ENCODE data around the gene MASP1. TPM values are rescaled to one million over a fixed set of nuclear protein-coding genes. Genes with fewer than 3 reads are reported as not detected.
"Not testable (repeated sequence)": the region's sequence is repeated elsewhere in the genome, so short reads cannot be mapped to it uniquely, and the experiment has no call there.

MASP1 gene
- polyA plus RNA-seq, 3 donors: 9.7 to 10.4 (median 9.9) TPM

DNA sequence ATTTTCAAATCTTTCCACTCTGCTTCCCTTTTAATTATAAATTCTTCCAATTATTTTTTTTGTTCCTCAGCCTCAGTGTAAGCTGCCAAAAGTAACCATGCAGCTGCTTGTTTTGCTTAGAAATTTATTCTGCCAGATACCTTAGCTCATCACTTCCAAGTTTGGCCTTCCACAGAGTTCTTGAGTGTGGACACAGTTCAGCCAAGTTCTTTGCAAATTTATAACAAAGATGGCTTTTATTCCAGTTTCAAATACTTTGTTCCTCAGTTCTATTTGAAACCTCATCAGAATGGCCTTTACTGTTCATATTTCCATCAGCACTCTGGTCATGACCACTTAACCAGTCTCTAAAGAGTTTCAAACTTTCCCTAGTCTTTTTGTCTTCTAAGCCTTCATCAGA, 83.9 kb downstream of the MASP1 start:
- DNase-seq (ENCODE audit: extremely low read depth in 1 of 11, low read depth in 9 of 11, low spot score in 4 of 11): no peak

DNA sequence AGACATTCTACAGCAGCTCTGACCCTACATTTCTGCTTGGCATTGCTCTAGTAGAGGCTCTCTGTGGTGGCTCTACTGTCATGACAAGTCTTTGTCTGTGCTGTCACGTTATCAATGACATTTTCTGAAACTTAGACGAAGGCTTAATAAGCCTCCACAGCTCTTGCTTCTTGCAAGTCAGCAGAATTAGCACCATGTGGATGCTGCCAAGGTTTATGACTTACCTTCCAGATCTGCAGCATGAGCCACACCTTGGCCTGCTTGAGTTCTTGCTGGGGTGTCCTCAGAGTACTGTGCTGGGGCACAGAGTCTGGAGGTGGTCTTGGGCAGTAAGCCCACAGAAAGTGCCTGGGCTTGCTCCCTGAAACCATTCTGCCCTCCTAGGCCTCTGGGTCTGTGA, 84.5 kb downstream of the MASP1 start:
- DNase-seq (ENCODE audit: extremely low read depth in 1 of 11, low read depth in 9 of 11, low spot score in 4 of 11): no peak

DNA sequence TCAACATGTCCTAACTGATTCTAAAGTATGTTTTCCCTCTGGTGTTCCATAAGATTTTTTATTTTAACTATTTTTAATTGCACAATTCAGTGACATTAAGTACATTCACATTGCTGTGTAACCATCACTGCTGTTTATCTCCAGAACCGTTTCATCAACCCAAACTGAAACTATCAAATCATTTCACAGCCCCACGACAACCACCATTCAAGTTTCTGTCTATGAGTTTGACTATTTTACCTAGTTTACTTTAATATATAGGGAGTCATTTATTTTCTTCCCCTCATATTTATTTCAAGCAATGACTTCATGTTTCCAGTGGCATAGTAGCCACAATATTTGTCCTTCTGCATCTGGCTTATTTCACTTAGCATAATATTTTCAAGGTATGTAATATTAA, 85.9 kb downstream of the MASP1 start:
- no peak for DNase-seq (ENCODE audit: extremely low read depth in 1 of 11, low read depth in 9 of 11, low spot score in 4 of 11)

DNA sequence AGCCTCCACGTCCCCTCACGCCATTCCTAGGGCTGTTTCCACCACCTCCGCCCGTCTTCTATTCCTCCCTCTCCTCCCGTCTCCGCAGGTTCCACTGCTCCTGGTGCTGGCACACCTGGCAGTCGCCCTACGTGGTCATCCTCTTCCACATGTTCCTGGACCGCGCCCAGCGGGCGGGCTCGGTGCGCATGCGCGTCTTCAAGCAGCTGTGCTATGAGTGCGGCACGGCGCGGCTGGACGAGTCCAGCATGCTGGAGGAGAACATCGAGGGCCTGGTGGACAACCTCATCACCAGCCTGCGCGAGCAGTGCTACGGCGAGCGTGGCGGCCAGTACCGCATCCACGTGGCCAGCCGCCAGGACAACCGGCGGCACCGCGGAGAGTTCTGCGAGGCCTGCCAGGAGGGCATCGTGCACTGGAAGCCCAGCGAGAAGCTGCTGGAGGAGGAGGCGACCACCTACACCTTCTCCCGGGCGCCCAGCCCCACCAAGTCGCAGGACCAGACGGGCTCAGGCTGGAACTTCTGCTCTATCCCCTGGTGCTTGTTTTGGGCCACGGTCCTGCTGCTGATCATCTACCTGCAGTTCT, 92.0 kb downstream of the MASP1 start:
- not testable (repeated sequence) for DNase-seq (ENCODE audit: extremely low read depth in 1 of 11, low read depth in 9 of 11, low spot score in 4 of 11)

DNA sequence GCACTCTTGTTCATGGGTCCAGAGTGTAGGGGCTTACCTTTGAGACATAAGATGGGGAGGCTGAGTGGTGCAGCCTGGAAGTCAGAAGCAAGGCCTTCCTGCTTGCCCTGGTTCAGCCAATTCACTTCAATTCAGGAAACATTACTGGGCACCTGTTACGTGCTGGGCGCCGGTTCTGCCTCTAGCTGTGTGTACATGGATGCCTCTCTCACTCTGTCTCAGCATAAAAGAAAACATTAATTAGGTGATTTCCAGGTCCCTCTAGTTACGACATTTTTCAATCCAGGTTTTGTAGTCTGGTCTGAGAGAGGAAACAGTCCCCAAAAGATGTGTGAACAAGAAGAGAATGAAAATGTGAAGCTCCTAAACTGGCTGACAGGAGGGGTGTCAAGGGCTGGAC, 93.0 kb downstream of the MASP1 start:
- no peak for DNase-seq (ENCODE audit: extremely low read depth in 1 of 11, low read depth in 9 of 11, low spot score in 4 of 11)

DNA sequence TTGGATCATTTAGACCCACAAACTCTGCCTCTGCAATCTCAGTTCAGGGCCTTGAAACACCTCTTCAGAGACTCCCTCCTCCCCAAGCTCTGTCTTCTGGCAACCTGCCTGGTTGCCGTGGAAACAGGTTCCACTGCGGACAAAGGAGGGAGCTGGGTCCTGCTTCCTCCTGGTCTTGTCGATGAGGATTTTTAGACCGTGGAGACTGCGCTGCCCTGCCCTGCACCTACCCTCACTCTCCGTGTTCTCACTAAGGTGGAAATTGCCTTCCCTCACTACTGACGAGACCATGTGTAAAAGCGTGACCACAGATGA, 94.2 kb downstream of the MASP1 start, which contains the start of gene RTP1:
Gene RTP1, plus strand, starts transcription at position 152 of the 315 bp plus-strand sequence. Its CDS starts 30 bp downstream, at position 182.
- peak in 1 of 11 donors; percentile 9 for DNase-seq (ENCODE audit: extremely low read depth in 1 of 11, low read depth in 9 of 11, low spot score in 4 of 11)

DNA sequence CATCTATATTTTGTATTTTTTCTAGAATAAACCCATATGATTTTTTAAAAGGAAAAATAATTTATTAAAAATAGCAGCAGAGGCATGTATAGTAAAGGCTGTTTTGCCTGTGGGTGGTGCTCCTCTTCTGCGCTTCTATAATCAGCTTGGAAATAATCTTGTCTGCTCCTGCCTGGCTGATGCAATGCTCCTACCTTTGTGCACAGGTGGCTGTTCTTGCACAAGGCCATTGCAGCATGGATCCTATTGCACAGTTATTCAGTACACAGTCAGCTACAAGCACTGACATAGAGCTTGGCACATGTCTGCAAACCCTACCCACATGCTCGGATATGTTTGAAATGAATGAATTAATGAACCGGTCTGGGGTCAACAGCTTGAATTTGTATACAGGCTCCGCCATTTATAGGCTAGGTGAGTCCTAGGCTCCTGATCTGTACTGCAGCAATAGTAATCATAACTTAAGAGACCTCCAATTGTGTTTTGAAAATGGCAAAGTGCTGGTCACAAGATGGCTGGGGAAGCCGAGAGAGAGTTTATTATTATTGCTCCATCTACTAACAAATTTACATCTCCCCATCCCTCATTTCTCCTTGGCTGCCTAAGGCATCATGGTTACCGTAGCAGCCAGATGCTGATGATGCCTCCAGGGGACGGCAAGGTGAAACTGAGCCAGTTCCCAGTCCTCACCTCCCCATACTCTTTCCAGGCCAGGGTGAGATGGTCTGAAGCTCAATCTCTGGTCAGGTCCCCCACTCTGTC, 94.8 kb downstream of the MASP1 start:
- DNase-seq (ENCODE audit: extremely low read depth in 1 of 11, low read depth in 9 of 11, low spot score in 4 of 11): no peak

DNA sequence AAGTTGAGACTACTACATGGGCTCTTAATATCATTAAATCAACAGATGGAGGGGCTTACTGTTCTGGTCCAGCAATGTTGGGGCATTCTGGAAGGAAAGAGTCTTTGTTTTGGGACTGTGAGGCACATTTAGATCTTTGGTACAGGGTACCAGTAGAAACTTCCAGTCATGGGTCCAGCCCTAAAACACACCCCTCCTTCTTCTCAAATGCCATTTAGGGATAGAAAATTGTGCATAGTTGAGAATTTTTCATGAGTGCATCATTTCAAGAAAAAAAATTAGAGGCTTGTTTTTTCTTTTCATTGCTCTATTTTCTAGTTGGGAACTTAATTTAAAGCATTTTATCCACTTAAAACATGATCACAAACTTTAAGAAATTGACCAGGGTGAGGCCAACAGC, 98.4 kb downstream of the MASP1 start:
- DNase-seq (ENCODE audit: extremely low read depth in 1 of 11, low read depth in 9 of 11, low spot score in 4 of 11): no peak

DNA sequence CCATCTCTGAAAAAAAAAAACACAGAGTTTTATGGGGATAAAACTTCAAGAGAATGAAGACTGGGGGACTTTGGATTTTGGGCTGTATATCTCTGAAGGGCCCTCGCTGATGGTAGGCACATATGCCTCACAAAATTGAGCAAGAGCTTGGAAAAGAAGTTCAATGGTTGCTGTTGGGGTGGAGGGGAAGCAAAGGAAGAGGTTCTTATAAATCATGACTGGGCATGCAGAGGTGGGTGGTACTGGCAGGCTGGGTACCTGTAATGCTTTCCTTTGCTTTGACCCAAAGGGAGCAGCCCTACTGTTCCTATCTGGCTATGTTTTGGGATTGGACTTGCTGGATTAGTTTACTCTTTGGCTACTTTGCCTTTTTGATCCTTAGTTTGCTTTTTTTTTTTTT, 100.3 kb downstream of the MASP1 start:
- DNase-seq (ENCODE audit: extremely low read depth in 1 of 11, low read depth in 9 of 11, low spot score in 4 of 11): no peak

DNA sequence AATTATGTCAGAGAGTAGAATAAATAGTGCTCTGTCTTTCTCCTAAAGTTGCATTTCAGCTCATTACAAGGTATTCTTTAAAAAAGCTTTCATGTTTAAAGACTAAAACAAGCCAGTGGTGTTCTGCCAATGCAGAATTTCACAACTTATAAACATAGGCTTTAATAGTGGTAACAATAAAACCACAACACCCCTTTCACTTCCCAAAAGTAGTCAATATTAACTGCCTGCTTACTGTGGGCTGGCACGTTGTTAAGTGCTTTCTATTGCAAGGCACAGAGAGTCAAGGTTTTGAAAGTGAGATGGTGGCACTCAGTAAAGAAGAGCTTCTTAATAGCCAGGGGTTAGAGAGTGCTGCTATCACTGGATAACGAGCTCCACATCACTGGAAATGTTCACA, 102.6 kb downstream of the MASP1 start:
- no peak for DNase-seq (ENCODE audit: extremely low read depth in 1 of 11, low read depth in 9 of 11, low spot score in 4 of 11)

DNA sequence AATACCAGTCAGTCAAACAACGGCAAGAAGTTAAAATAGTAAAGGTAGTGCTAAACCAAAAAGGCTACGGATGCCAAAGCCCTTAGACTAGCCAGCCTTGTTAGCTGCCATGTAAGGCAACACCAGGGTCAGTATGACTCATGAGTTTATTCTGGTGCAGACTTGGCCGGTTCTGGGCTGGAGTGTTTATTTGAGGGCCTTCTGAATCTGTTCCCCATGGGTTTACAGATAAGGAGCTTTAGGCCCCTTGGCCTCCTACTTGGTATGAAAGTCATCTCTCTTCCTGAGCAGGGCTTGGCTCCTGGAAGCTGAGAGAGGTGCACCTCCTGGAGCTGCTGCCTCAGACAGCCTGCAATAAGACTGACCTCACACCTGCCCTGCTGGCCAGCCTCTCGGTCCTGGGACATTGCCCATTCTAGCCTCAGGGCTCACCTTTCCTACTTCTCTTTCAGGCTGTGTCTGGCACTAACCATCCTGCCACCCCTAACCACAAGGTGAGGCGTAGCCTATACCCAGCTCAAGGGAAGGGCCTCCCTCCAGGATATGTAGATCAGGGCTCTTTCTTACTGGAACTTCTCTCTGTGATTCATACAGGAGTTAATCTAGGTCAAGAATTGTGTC, 104.6 kb downstream of the MASP1 start:
- no peak for DNase-seq (ENCODE audit: extremely low read depth in 1 of 11, low read depth in 9 of 11, low spot score in 4 of 11)

DNA sequence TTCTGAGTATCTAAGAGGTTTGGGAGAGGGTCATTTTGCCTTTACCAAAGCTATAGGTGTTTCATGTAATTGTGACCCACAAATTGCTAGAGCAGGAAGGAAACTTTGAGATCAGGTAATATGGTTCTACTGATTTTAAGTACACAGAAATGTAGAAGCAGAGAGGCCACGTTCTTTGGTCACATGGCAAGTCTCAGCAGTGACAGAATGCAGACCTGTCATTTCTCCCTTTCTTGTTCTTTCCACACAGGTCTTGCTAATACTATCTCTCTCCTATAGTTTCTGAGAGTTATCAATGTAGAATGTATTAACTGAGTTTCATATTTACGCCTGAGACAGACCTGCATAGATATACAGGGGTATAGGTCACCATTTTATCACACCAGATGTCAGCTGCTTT, 105.2 kb downstream of the MASP1 start:
- DNase-seq (ENCODE audit: extremely low read depth in 1 of 11, low read depth in 9 of 11, low spot score in 4 of 11): no peak

DNA sequence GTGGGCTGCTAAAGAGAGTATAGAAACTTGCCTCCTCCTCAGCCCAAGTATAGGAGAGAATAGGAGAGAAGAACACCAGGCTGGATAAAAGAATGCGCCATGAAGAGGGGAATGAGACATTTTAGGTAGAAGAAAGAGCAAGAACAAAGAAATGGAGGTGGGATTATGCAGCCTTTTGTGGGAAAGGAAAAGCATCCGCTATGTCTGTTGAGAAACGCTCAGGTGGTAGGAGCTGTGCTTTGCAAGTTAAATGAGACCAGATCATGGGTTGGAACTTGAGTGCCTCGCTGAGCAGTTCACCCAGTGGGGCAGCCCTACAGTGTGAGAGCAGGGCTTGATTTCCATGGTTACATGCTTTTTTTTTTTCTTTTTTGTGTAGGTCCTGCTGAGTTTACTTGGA, 105.8 kb downstream of the MASP1 start:
- no peak for DNase-seq (ENCODE audit: extremely low read depth in 1 of 11, low read depth in 9 of 11, low spot score in 4 of 11)

Other genes starting within 250 kb of the MASP1 start
- gene RPL39L, start 152.2 kb downstream of the MASP1 start, polyA plus RNA-seq (ENCODE audit: insufficient read length in 3 of 3): 10 to 100 TPM; 15.7 to 19.5 (median 17.8) TPM
- not detected for gene RTP1, start 94.3 kb downstream of the MASP1 start, polyA plus RNA-seq (ENCODE audit: insufficient read length in 3 of 3)
- under 1 TPM; 0.65 to 0.68 (median 0.67) TPM for gene RTP4, start 76.6 kb upstream of the MASP1 start, polyA plus RNA-seq (ENCODE audit: insufficient read length in 3 of 3)